NT2/D1 (cell line): ENCODE measurements around the gene NDUFA7.

Experiments used
- SUZ12 ChIP-seq: IDR thresholded peaks from 2 replicates; pipeline ENCODE4 v1.6.1; 2011; ENCODE audit not compliant: insufficient read length, insufficient read depth; ENCODE audit errors: extremely low read depth
- YY1 ChIP-seq: IDR thresholded peaks from 2 replicates; pipeline ENCODE4 v1.6.1; 2011; ENCODE audit not compliant: insufficient read length, insufficient read depth
- ZNF274 ChIP-seq: IDR thresholded peaks from 2 replicates; pipeline ENCODE4 v1.6.1; 2011; ENCODE audit warnings: mild to moderate bottlenecking, low read depth, low read length

DNA sequence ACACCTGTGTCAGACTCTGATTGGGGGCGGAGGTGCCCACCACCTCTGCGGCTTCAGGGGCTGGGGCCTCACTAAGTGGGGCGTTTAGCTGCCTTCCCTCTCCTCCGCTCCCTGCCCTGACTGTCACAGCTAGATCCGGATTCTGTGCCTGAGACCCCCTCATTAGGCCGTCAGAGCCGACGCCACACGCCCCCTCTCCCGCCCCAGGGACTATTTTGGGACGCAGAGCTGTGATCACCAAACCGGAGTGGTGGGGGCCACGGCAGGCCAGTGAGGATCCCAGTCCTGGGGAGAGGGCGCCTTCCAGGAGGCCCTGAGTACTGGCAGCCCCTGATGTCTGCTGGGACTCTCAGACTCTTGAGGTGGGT lies 21.1 kb upstream of the NDUFA7 start:
- TF ChIP-seq ZNF274 (no peak), YY1 (no peak), SUZ12 (no peak)
